Measurements from ENCODE around the gene SULT1B1. TPM values are rescaled to one million over a fixed set of nuclear protein-coding genes. Genes with fewer than 3 reads are reported as not detected.
"Not testable (repeated sequence)": the region's sequence is repeated elsewhere in the genome, so short reads cannot be mapped to it uniquely, and the experiment has no call there.

SULT1B1 gene
- under 1 TPM; 0.64 to 0.89 (median 0.78) TPM for polyA plus RNA-seq (ENCODE audit: insufficient read length in 3 of 3)
- long read RNA-seq, donor 1, result 0 reads
- long read RNA-seq, donor 2, result 0 reads
- long read RNA-seq, donor 3, result 0 reads
- long read RNA-seq, donor 4, result 0 reads
- long read RNA-seq, donor 5, result 0 reads
- long read RNA-seq, donor 6, result 0 reads
- long read RNA-seq, donor 7, result 0 reads
- long read RNA-seq, donor 8, result 0 reads
- long read RNA-seq, donor 9, result 0 reads
- long read RNA-seq, donor 10, result 0 reads
- long read RNA-seq, donor 11, result 0 reads
- long read RNA-seq, donor 12, result 0 reads
- long read RNA-seq, donor 13, result 0 reads
- long read RNA-seq, donor 14, result 0 reads
- long read RNA-seq, donor 15, full-length matches to known transcripts, result 7 of 7 reads
- long read RNA-seq, donor 15, partial matches to known transcripts, result 0 of 7 reads
- long read RNA-seq, donor 15, other reads (novel, unspliced or antisense), result 0 of 7 reads
- long read RNA-seq, donor 16, result 0 reads

DNA sequence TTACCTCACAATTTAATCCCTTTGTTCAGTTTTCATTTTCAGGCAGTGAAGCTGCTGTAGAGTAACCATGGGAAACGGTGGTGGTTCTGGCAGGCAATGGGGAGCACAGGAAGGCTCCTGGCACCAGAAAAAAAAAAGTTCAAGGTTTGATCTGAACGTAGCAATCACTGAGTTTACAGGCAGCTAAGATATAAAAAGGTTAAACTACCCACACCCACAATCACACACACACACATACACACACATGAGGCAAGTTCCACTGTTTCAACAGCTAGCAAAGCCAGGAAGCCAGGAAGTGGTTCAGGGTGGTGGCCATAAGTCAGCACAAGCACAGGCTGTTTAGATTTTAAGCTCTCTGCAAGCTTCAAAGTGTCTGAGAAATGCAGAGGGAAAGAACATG is at the start of gene SULT1B1:
Gene SULT1B1 (minus strand): TSS at position 166 of the 400 bp plus-strand sequence. CDS start 5,403 bp downstream, outside the sequence.
- no peak for DNase-seq

GRCh38 chr4:69800599-69800998 is 40.2 kb upstream of the SULT1B1 start:
- no peak for DNase-seq

GRCh38 chr4:69799337-69799736 is 38.9 kb upstream of the SULT1B1 start:
- no peak for DNase-seq

GRCh38 chr4:69793732-69794131 is 33.3 kb upstream of the SULT1B1 start:
- no peak for DNase-seq

DNA sequence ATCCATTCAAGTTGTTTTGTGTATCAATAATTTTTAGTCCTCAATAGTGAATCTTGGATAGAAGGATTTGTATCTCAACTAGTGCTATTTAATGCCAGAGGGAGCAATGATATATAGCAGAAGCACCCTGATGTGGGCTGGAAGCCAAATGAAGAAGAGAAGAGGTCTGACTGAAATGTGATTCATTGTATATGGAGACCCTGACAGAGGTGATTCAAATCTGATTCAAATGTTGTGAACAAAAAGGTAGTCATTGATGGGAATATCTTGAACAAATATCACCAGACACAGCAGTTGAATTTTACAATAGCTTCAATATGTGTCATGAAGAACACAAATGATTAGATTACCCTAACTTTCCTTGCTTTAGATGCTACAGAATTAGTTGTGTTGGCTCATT is 27.5 kb upstream of the SULT1B1 start:
- DNase-seq, result no peak

- no peak for DNase-seq
Measured at GRCh38 chr4:69786547-69786946, 26.1 kb upstream of the SULT1B1 start.

DNA sequence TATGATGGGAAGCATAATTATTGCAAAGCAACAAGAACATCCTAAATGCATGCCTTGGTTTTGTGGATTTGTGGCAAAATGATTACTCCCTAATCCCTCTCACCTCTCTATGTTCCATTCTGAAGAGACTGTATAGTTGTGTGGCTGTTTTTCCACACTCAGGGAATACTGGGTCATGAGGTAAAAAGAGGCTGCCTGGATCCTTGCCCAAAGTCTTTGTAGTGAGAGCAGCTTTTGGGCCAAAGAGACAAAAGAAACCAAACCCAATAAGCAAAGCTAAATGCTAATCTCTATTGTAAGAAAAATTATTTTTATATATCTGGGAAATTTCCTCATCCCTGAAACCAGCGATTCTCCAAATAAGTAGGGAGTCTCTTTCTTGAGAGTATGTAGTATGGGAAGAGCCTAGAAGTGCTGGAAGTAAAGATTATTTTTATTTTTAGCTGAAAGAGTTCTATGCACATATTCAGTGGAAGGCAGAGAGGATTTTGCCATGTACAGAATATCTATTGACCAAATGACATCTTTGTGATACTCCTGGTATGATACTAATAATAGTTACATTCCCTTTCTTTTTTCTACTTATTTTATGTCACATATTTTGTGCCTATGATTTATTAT is 24.9 kb upstream of the SULT1B1 start:
- no peak for DNase-seq

- no peak for DNase-seq
Measured at GRCh38 chr4:69782651-69783310, 22.4 kb upstream of the SULT1B1 start.

GRCh38 chr4:69781458-69782418 is 21.3 kb upstream of the SULT1B1 start:
- no peak for DNase-seq

GRCh38 chr4:69780141-69780540 is 19.7 kb upstream of the SULT1B1 start:
- no peak for DNase-seq

DNA sequence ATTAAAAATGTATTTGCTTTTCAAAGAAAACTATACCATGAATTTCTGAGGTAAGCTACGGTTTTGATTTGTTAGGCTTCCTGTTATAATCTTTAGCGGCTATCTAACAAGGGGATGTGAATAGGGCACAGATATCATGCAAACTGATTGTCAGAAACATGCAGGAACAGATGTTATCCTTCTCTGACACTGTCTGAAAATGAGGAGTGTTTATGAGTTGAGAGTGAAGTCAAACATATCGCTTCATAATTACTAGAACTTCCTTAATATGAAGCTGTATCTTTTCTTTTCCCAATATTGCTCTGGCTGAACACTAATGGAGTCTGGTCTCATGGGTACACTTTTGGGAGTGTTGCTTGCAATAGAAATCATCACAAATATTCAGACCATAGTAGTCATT is 16.3 kb upstream of the SULT1B1 start:
- DNase-seq, result no peak

- DNase-seq, result no peak
Measured at GRCh38 chr4:69775321-69775867, 15.0 kb upstream of the SULT1B1 start.

- DNase-seq, result no peak
Measured at GRCh38 chr4:69773484-69773883, 13.1 kb upstream of the SULT1B1 start.

DNA sequence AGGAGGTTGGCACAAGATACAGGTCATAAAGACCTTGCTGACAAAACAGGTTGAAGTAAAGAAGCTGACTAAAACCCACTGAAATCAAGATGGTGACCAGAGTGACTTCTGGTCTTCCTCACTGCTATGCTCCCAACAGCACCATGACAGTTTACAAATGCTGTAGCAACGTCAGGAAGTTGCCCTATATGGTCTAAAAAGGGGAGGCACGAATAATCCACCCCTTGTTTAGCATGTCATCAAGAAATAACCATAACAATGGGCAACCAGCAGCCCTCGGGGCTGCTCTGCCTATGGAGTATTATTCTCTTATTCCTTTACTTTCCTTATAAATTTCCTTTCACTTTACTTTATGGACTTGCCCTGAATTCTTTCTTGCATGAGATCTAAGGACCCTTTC is 8.1 kb upstream of the SULT1B1 start:
- not testable (repeated sequence) for DNase-seq

DNA sequence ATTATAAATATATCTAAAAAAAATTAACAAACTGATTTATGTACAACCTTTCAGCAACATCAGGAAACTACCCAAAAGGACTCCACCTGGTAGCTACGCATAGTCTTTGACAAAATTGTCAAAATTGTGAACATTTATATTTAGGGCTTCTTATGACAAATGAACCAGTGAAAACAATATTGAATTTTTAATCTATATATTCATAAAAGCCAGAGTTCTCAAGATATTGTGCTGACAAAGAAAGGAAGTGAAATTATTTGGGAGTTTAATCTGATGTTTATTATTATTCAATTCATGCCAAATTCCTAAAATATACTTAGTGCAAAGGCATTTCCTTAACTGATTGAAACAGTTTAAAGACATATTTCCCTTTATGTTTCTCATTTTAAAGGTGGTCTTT is 5.3 kb upstream of the SULT1B1 start:
- no peak for DNase-seq

DNA sequence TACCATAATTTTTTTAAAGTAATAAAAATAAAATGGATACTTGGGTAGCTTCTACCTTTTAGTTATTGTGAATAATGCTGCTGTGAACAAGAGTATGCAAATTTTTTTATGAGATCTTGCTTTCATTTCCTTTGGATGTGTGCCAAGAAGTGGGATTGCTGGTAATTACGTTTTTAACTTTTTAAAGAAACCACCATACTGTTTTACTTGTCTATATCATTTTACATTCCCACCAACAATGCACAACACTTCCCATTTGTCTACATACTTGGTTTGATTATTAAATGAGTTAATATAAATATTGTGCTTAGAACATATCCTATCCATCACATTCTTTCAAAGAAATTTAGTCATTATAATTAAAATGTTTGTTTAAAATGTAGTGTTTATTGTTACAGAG is 3.9 kb upstream of the SULT1B1 start:
- no peak for DNase-seq

DNA sequence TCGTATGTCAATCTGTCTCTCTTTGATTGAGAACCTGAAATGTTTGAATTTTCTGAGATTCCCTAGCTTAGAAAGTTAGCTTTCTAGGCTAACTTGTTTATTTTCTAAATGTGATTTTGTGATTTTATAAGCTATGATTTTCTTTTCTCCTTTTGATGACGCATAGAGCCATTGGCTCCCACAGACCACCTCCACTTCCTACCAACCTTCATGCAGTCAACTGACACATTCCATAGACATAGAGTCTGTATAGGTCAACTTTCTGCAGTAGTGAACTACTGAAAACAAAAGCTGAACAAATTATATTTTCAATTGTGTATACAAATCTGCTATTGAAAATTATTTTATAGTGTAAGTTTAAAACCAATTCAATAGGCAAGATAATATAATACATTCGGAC is 2.8 kb upstream of the SULT1B1 start:
- no peak for DNase-seq

DNA sequence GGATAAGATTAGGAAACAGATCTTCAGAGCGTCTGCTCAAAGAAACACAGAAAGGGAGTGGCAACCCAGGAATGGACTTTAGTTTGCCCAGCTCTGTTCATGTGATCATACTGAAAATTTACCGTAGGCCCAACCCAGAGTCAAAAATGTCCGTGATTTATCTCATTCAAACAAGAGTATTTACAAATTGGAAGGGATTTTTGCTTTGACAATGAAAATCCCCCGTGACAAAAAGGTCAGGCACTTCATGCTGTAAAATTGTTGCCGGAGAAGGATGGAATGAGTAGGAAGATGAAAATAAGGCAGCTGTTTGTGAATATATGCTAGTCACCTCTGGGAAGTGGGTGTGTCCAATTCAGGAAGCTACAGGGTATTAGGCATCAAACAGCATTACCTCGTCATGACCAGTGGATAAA is 1.2 kb downstream of the SULT1B1 start:
- no peak for DNase-seq

GRCh38 chr4:69757464-69757863 is 3.0 kb downstream of the SULT1B1 start:
- no peak for DNase-seq

DNA sequence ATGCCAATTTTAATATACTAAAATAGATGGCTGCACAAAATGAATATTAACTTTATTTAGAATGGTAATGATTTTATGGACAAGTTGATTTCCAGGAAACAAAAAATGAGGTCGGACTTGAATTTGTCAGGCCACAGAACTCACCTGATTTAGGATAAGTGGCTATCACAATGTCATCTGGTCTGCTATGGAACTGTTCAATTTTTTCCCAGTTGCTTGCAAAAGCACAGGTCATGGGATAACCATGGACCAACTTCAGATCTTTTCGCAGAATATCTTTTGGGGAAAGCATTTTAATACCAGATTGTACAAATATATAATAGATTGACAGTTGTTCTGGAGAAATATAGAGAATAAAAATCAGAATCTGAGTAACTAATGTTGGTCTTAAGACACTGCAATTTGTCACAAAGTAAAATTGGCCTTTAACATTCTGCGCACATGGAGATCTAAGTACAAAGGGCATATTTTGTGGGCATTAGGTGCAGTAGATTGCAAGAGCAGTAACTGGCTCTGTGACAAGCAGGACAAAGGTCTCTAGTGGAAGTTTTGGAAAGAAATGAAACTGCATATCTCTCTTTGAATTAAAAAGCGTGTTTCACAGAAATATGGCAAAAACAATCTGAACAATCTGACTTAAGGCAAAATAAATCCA is 5.4 kb downstream of the SULT1B1 start:
- no peak for DNase-seq

DNA sequence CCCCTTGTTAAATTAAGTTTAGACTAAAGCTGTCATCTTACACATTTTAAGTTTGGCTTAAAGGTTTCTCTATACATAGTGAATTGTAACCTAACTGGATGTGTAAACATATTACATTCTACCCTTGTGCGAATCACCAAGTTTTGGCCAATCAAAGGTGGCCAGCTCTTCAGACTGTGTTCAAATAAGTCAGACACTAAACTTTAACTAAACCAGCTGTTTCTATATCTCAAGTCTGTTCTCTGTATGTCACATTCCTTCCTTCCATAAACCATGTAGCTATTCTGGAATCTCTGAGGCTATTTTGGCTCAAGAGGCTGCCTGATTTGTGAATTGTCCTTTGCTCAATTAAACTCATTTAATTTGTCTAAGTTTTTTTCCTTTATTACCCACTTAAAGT is 6.7 kb downstream of the SULT1B1 start:
- peak; percentile 44 for DNase-seq
